Upper lobe of right lung (tissue), 1 donor: Measurements from ENCODE around the gene YKT6. TPM values are rescaled to one million over a fixed set of nuclear protein-coding genes. Genes with fewer than 3 reads are reported as not detected.

Experiments used
- ATAC-seq: fragments of 200-7000 bp; cut with Tn5 transposase; one replicate; pipeline ENCODE4 v1.9.1; 2020; ENCODE audit warnings: mild to moderate bottlenecking, moderate library complexity
- DNase-seq: peaks from one replicate; pipeline ENCODE4 v3.0.0-alpha.2; 2020
- H3K27ac ChIP-seq: fragments of 200-600 bp; one replicate; pipeline ENCODE4 v1.8.0; 2022
- H3K27me3 ChIP-seq: fragments of 200-600 bp; one replicate; pipeline ENCODE4 v1.8.0; 2022; ENCODE audit warnings: mild to moderate bottlenecking
- H3K36me3 ChIP-seq: fragments of 200-600 bp; one replicate; pipeline ENCODE4 v1.8.0; 2022
- H3K4me1 ChIP-seq: fragments of 200-600 bp; one replicate; pipeline ENCODE4 v1.8.0; 2022
- H3K4me3 ChIP-seq: fragments of 200-600 bp; one replicate; pipeline ENCODE4 v1.8.0; 2022; ENCODE audit warnings: mild to moderate bottlenecking
- H3K9me3 ChIP-seq: fragments of 200-600 bp; one replicate; pipeline ENCODE4 v1.8.0; 2022
- CTCF ChIP-seq: fragments of 200-600 bp; IDR thresholded peaks from one replicate; pipeline ENCODE4 v1.8.0; 2022; ENCODE audit warnings: antibody characterized with exemption
- intact Hi-C: fragments of 100-400 bp; cut with DNase I; formaldehyde crosslinking; loops from one replicate; pipeline ENCODE4 v1.11.0; 2022
- total RNA-seq: library from RNA; stranded (reverse); fragmentation: NEBNext Ultra II Directional; extraction: Animal tissue kit (Norgen Biotek cat#: 25700); gene quantifications from one replicate; pipeline ENCODE4 v1.2.1, GENCODE V29; 2021
- donor health status: DM: no; HTN: yes; CAD: no; lungs with severe emphysema.

The YKT6 gene
- total RNA-seq, 1 donor from 2014 or later, result 54.7 TPM

GRCh38 chr7:44216521-44217222, 15.9 kb downstream of the YKT6 start:
- Histone ChIP-seq H3K4me1 (no peaks in the 10 kb centered on the region), H3K4me3 (no peak overlapping the region), H3K27ac (no peak overlapping the region), H3K9me3 (no peaks in the 10 kb centered on the region), H3K36me3 (peaks cover 22% of the 10 kb centered on the region), H3K27me3 (no peaks in the 10 kb centered on the region)
- ATAC-seq (no peak), DNase-seq (peak; percentile 43)
- intact Hi-C loops, result no loop called here
- TF ChIP-seq CTCF, result no peak

DNA sequence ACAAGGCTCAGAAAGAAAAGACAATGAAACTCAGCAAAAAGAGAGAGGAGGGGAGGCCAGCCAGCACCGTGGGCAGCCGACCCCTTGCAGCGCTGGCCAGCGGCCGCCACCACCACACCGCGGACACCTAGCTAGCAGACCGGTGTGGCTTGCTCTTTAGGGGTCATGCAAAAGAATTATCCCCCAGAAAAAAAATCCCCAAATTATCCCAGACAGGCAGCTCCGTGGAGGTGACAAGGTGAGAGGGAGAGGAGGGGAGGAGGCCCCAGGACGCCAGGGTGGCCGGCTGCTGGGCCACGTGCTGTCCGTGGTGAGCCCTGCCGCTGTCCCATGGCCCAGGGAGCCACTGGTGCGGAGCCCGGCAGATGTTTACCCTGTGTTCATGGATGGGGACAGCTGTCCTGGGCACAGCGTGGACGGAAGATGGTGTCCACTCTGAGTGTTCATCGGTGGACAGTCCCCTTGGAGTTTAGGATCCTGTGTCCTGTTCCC, 16.5 kb downstream of the YKT6 start:
- no peak for TF ChIP-seq CTCF
- DNase-seq, result peak; percentile 55

DNA sequence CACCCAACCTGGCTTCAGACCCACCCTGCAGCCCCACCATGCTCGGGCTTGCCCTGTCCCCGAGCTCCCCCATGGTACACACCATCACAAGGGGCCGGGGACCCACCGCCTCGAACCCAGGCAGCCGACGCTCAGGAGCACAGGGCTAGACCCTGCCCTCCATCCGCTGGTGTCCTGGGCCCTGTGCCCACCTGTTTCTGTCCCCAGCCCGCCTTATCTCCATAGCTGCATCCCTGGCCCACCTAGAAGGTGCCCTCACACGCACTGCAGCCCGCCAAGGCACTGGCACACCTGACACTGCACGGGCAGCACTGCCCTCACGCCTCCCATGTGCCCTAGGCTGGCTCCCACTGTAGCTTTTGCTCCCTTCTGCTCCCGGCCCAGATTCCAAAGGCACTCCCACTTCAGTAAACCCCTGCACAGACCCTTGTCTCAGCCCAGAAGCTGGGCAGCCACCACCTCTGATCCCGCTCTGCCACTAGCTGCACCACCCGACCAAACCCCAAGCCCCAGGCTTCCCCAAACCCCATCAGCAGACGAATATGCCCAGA, 17.1 kb downstream of the YKT6 start:
- Histone ChIP-seq H3K4me3 (no peak overlapping the region), H3K9me3 (no peaks in the 10 kb centered on the region), H3K27ac (no peak overlapping the region), H3K36me3 (peaks cover 10% of the 10 kb centered on the region), H3K4me1 (no peaks in the 10 kb centered on the region), H3K27me3 (no peaks in the 10 kb centered on the region)
- ATAC-seq (no peak), DNase-seq (no peak)
- TF ChIP-seq CTCF, result no peak
- intact Hi-C loops, result no loop called here

More for the DNA sequence above, 16.5 kb downstream of the YKT6 start:
- no peak for ATAC-seq
- H3K27me3 ChIP-seq, result no peaks in the 10 kb centered on the region
- no peak overlapping the region for H3K4me3 ChIP-seq
- peaks cover 16% of the 10 kb centered on the region for H3K36me3 ChIP-seq
- intact Hi-C loops, result no loop called here
- no peaks in the 10 kb centered on the region for H3K4me1 ChIP-seq
- H3K9me3 ChIP-seq, result no peaks in the 10 kb centered on the region
- no peak overlapping the region for H3K27ac ChIP-seq

DNA sequence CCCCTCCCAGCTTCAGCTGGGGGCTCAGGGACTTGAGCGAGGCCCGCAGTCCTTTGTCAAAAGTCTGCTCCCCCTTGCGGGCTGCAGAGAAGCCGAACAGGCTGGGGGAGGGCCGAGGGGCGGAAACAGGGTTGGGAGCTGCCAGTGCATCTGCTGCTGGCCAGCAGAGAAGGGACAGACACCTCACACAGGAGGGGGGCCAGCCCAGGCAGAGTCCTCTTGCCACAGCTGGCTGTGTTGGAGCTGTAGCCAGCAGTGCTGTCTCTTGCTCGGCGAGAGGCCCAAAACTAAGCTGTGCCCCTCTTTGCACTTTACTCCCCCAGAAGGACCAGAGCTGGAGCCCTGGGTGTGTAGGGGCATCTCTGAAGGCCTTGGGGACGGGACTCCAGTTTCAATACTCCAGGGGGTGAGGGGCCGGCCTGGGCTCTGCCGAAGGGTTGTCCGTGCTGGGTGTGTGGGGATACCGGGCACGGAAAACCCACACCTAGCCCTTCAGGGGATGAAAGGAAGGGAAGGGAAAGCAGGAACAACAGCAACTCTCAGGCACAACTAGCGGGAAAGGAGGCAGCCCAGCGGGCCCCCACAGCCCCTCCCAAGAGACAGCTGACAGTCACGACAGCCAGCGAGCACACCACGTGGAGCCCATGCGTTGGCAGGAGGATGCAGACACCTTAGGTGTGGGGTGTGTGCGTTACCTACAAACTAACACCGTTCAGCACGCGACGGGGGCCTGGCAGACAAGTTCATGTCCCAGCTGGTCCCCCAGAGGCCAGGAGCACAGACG, 17.8 kb downstream of the YKT6 start:
- Histone ChIP-seq H3K36me3 (peaks cover 3% of the 10 kb centered on the region), H3K9me3 (no peaks in the 10 kb centered on the region), H3K4me1 (no peaks in the 10 kb centered on the region), H3K27ac (no peak overlapping the region), H3K4me3 (no peak overlapping the region), H3K27me3 (no peaks in the 10 kb centered on the region)
- intact Hi-C loops, result no loop called here
- ATAC-seq (no peak), DNase-seq (peak; percentile 49)
- TF ChIP-seq CTCF, result no peak

DNA sequence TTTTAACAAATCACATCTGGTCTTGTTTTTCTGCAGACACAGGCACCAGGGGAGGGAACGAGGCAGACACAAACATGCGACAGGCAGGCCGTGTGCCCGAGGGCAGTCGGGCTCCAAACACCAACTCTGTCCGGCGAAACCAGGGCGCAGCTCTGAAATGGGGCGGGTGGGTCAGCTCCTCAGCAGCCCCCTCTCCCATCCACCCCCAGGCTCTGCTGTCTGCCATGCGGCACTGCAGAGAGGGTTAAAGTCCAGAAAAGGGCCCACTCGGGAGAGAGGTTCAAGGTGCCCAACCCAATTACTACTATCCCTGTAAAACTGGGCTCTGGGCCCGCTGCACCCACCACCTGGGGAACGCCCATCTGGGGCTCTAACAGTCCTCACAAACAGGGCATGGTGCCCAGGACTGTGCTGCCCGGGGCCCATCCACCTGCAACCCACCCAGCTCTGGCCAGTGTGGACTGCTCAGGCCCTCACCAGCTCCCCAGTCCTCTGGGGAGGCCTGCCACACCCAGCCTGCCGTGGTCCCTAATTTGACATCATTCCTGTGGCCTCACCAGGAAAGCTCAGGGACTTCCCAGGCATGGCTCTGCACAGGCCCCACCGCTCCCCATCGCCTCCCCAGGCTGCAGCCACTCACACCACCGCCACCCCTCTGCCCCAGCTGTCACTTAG, 18.7 kb downstream of the YKT6 start:
- Histone ChIP-seq H3K4me3 (no peak overlapping the region), H3K9me3 (no peaks in the 10 kb centered on the region), H3K27ac (no peak overlapping the region), H3K4me1 (no peaks in the 10 kb centered on the region), H3K27me3 (no peaks in the 10 kb centered on the region), H3K36me3 (peaks cover 2% of the 10 kb centered on the region)
- ATAC-seq, result no peak
- no peak for TF ChIP-seq CTCF
- intact Hi-C loops, result no loop called here
- peak; percentile 40 for DNase-seq
